GM19043 (cell line): ENCODE data around the gene UBAC2.
A peak's percentile ranks its signal among the peaks of the same experiment; 100 is the strongest.
"Not testable (repeated sequence)": the region's sequence is repeated elsewhere in the genome, so short reads cannot be mapped to it uniquely, and the experiment has no call there.

Source experiments
- ATAC-seq: cut with Tn5 transposase; IDR thresholded peaks from one replicate; pipeline ENCODE4 v1.9.1; 2021; ENCODE audit warnings: low read depth; ENCODE audit not compliant: unreplicated experiment

The UBAC2 gene

GRCh38 chr13:99230991-99231390 is 30.3 kb downstream of the UBAC2 start:
- no peak for ATAC-seq

GRCh38 chr13:99231721-99232120 is 31.1 kb downstream of the UBAC2 start:
- ATAC-seq: no peak

DNA sequence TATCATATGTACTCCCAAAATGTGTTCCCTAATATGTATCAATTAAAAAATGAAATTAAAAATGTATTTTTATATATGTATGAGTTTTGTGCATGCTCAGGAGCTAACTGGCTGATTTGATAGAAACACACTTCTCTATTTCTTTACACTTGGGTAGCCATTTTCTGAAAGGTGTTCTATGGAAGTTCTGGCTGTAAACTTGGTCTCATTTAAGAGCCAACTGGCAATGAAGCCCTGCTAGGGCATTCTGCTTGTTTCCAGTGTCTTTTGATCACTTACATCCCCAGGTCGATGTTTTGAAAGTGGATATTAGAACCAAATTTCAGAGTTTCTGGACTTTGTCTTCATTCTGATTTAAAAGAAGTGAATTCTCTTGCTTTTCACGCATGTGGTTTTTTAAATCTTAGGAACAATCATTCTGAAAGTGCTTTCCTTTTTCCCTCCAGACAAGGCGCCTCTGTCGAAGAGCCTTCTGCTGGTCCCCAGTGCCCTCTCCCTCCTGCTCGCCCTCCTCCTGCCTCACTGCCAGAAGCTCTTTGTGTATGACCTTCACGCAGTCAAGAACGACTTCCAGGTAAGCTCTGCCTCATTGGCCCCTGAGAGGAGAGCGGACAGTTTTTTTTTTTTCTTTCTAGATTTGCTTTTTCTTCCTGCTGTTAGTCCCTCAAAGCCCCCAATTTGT is 37.5 kb downstream of the UBAC2 start:
- peak; percentile 63 for ATAC-seq

GRCh38 chr13:99246100-99246499 is 45.4 kb downstream of the UBAC2 start:
- no peak for ATAC-seq

- ATAC-seq: not testable (repeated sequence)
Observed at GRCh38 chr13:99249178-99249577, 48.5 kb downstream of the UBAC2 start.

DNA sequence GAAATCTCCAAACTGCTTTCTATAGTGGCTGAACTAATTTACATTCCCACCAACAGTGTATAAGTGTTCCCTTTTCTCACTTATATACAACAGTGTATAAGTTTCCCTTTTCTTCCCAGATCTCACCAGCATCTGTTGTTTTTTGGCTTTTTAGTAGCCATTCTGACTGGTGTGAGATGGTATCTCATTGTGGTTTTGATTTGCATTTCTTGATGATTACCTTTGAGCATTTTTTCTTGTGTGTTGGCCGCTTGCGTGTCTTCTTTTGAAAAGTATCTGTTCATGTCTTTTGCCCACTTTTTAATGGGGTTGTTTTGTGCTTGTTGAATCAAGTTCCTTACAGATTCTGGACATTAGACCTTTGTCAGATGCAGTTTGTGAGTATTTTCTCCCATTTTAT is 49.0 kb downstream of the UBAC2 start:
- not testable (repeated sequence) for ATAC-seq

- ATAC-seq: no peak
Observed at GRCh38 chr13:99250982-99251825, 50.5 kb downstream of the UBAC2 start.

DNA sequence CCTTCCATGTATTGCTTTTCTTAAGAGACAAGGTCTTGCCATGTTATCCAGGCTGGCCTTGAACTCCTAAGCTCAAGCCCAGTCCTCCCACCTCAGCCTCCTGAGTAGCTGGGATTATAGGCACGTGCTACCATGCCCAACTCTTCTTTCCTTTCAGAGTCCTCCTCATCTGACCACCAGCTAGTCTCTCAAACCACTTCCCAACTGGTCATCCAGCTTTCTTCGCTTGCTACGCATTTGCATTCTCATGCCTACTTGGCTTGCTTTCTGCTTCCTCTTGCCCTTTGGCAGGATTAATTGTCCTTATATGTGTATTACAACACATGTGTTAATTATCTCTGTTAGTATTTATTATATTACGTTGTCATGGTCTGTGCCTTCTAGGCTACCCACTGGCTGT is 51.3 kb downstream of the UBAC2 start:
- ATAC-seq: no peak

DNA sequence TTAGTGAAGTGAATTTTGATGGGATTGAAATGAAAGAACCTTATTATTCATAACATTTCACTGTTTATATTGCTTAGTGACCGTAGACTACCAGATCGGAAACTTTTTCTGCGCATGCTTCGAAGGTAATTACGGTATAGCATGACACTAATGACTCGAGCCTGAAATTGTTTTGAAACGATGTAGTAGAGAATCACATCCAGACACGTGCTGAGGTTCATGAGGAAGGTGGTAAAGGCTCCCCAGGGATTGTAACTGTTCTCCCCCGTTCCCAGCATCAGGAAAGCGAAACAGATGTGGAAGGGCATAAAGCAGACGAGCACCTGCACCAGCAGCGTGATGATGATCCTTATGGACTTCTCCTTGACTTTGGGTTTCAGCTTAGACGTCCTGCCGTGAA is 54.2 kb downstream of the UBAC2 start:
- ATAC-seq: no peak

- ATAC-seq: no peak
Observed at GRCh38 chr13:99255271-99255670, 54.6 kb downstream of the UBAC2 start.

GRCh38 chr13:99256283-99256682 is 55.6 kb downstream of the UBAC2 start:
- ATAC-seq: no peak

DNA sequence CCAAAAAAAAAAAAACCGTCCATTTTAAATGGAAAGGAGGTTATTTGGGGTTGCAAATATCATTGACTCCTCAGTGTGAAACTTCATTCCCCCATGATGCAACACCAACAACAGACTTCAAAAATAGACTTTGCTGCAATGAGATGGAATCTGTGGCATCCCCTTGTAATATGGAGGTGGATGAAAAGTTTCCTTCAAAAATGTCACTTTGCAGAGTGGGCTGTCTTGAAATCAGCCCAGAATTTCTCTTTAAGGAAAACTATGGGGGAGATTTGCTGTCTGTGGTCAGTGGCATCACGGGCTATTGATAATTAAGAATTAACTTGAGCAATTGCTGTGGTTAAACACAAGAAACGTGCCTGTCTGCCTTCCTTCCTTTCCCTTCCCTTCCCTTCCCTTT is 56.1 kb downstream of the UBAC2 start:
- no peak for ATAC-seq

DNA sequence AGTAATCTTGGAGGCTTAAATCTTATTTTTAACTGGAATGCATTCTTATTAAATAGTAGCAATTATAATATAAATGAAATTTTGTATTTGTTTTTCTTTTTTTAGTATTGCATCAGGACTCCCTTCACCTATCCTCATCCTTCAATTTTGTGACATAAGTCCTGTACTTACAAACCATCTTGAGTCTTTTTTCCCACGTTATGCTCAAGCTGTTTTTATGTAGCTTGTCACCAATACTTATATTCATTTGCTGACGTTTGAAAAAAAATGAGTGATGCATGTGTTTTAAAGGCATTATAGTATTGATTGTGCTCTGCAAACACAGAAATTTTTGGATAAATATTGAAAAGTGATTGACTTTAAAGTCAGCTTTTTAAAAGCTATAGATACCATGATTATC is 56.6 kb downstream of the UBAC2 start:
- no peak for ATAC-seq

- ATAC-seq: peak; percentile 84
Observed at GRCh38 chr13:99258210-99258860, 57.7 kb downstream of the UBAC2 start, which contains the start of gene GPR18. Gene GPR18 (minus strand): TSS chr13:99258379. CDS start chr13:99255872, 2,507 bp downstream.

DNA sequence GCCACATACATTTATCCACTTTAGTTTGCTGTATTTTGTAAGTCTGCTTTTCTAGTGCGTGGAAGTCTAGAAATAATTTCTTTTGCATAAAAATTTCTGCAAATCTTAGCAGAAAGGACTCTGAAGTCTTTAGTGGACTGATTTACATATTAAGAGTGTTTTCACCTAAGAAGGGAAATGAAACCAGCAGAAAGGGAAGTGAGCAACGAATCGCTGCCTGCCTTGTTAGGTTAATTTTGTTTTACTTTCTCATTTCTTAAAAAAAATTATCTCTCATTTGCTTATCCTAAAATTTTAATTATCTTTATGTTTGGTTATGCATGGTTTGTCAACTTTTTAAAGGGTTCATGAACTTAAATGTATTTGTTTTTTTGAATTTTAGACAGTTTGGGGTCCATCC is 58.3 kb downstream of the UBAC2 start:
- ATAC-seq: peak; percentile 67

DNA sequence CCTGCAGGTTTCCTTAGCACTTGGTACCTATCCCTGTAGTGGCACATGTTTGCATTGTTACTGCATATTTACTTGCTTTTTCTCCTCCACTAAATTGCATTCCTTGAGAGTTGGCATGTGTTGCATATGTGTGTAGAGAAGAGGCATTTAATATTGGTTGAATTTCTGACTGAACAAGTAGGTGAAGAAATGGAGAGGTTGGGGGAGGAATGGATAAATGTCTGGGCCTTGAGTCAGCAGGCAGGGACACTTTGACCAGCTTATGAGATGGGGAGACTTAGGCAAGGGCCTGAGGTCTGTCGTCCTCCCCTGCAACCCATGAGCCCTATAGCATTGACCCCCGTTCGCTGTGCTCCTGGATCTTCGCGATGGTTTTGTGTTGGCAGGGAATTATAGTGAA is 59.6 kb downstream of the UBAC2 start:
- ATAC-seq: no peak

DNA sequence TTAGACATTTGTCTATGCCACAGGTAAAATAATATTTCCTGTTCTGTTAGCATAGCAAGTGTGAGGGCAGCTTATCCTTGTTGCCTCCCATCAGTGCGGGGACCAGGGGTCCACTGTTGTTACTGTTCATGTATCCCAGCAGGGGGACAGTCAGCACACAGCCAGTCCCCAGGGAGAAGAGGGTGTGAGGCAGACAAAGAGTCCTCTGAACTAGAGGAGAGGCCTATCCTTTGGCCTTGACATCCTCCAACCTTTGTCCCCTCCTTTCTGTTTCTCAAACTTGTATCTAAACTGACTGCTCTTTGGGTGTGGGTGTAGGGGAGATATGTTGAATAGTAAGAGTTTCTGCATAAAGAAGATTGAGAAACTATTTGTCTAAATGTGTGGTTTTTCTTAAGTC is 60.4 kb downstream of the UBAC2 start:
- no peak for ATAC-seq

- no peak for ATAC-seq
Observed at GRCh38 chr13:99263126-99263785, 62.6 kb downstream of the UBAC2 start.

GRCh38 chr13:99264051-99264450 is 63.4 kb downstream of the UBAC2 start:
- no peak for ATAC-seq

- no peak for ATAC-seq
Observed at GRCh38 chr13:99265162-99265800, 64.6 kb downstream of the UBAC2 start.
